Gastrocnemius medialis (tissue), 4 donors: Measurements from ENCODE around the gene GMCL2. TPM values are rescaled to one million over a fixed set of nuclear protein-coding genes. Genes with fewer than 3 reads are reported as not detected.
A peak's percentile ranks its signal among the peaks of the same experiment; 100 is the strongest.

ENCODE experiments used
- ATAC-seq, 2 donors: fragments of 150-250 bp; one replicate each; pipeline ENCODE4 v1.9.1; 2016
- DNase-seq, 2 donors: peaks; one replicate each; pipeline ENCODE4 v3.0.0-alpha.2; 2019
- H3K27ac ChIP-seq, 4 donors: fragments of 200-600 bp; sonication (generic); 1 replicate in 1 of 4; 2 replicates in 3 of 4; pipeline ENCODE4 v1.5.1; 2016 to 2018; ENCODE audit warnings: mild to moderate bottlenecking in 2 of 4, moderate library complexity in 1 of 4
- H3K27me3 ChIP-seq, 3 donors: fragments of 200-600 bp; sonication (generic) in 2 of 3; 1 replicate in 1 of 3; 2 replicates in 2 of 3; pipeline versions ENCODE4 v1.5.1 to v1.6.0; 2016 to 2019; ENCODE audit warnings: mild to moderate bottlenecking in 1 of 3, moderate library complexity in 1 of 3
- H3K36me3 ChIP-seq, 2 donors: fragments of 200-600 bp; sonication (generic) in 1 of 2; one replicate each; pipeline ENCODE4 v1.5.1; 2017 to 2018
- H3K4me1 ChIP-seq, 2 donors: fragments of 200-600 bp; sonication (generic) in 1 of 2; one replicate each; pipeline ENCODE4 v1.5.1; 2016 to 2017; ENCODE audit warnings: mild to moderate bottlenecking in 2 of 2
- H3K4me3 ChIP-seq, 4 donors: fragments of 200-600 bp; sonication (generic) in 3 of 4; 1 replicate in 1 of 4; 2 replicates in 3 of 4; pipeline ENCODE4 v1.5.1; 2016 to 2019; ENCODE audit warnings: mild to moderate bottlenecking in 2 of 4
- H3K9me3 ChIP-seq, 3 donors: fragments of 200-600 bp; sonication (generic) in 2 of 3; 1 replicate in 1 of 3; 2 replicates in 2 of 3; pipeline ENCODE4 v1.5.1; 2016 to 2019
- POLR2A ChIP-seq, 2 donors: fragments of 450-650 bp; IDR thresholded peaks; one replicate each; pipeline ENCODE4 v1.6.1; 2017; ENCODE audit warnings: antibody characterized with exemption in 2 of 2, mild to moderate bottlenecking in 2 of 2, moderate library complexity in 2 of 2
- in situ Hi-C, 4 donors: fragments of 200-750 bp; cut with MboI; loops; one replicate each; pipeline versions ENCODE4 v1.15.0 to v1.8.0; 2017; ENCODE audit warnings: low sequenced_read_pairs in 4 of 4
- intact Hi-C: fragments of 100-400 bp; cut with DNase I; formaldehyde crosslinking; loops from one replicate; pipeline ENCODE4 v1.15.1; 2023; ENCODE audit warnings: low total_unique reads
- total RNA-seq, 4 donors: library from RNA; depleted of rRNA; stranded (reverse); fragments of >200 nt; gene quantifications; one replicate each; pipeline versions ENCODE4 v1.1.0 to v1.2.3, GENCODE V29; 2016
- TF ChIP-seq, protein P1 (sequence below), 5 experiments: fragments of 450-650 bp in 3 of 5; fragments of 200-600 bp in 2 of 5; sonication (generic) in 2 of 5; IDR thresholded peaks in 4 of 5; conservative IDR thresholded peaks in 1 of 5; 1 replicate in 4 of 5; 2 replicates in 1 of 5; pipeline ENCODE4 v1.5.1; 2016 to 2019; ENCODE audit warnings: antibody characterized with exemption in 5 of 5, mild to moderate bottlenecking in 3 of 5, moderate library complexity in 3 of 5

Gene GMCL2
- total RNA-seq, 4 donors from 2014 or later = not detected

DNA sequence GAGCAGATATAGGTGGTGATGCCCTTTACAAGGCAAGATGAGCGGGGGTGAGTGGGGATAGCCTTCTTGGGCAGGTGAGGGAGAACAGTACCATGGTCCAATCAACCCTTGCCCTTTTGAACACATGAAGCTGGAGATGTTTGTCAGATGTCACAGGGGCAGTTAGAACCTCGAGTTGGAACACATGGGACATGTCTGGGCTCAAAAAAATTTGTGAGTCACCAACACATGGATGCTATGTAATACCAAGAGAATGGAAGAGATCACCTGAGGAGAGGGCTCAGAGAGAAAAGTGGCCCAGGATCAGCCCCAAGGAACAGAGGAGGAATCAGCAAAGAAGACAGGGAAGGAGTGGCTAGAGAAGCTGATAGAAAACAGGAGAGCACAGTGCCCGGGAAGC lies 40.8 kb upstream of the GMCL2 start:
- peaks cover 0 to 51% of the 10 kb centered on the region in 2 donors for H3K36me3 ChIP-seq
- in situ Hi-C loops = no loop called here
- TF ChIP-seq, protein P1, sequence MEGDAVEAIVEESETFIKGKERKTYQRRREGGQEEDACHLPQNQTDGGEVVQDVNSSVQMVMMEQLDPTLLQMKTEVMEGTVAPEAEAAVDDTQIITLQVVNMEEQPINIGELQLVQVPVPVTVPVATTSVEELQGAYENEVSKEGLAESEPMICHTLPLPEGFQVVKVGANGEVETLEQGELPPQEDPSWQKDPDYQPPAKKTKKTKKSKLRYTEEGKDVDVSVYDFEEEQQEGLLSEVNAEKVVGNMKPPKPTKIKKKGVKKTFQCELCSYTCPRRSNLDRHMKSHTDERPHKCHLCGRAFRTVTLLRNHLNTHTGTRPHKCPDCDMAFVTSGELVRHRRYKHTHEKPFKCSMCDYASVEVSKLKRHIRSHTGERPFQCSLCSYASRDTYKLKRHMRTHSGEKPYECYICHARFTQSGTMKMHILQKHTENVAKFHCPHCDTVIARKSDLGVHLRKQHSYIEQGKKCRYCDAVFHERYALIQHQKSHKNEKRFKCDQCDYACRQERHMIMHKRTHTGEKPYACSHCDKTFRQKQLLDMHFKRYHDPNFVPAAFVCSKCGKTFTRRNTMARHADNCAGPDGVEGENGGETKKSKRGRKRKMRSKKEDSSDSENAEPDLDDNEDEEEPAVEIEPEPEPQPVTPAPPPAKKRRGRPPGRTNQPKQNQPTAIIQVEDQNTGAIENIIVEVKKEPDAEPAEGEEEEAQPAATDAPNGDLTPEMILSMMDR (IDR thresholded peaks at IDR 0.05 in 4 of 5, conservative IDR thresholded peaks at IDR 0.05 in 1 of 5) = no peak
- no peak for TF ChIP-seq POLR2A (IDR thresholded peaks at IDR 0.05)
- no peaks in the 10 kb centered on the region for H3K27me3 ChIP-seq
- intact Hi-C loops = no loop called here
- ATAC-seq (peak; percentile 37 to 51), DNase-seq (peak in 1 of 2 donors; percentile 49)
- H3K4me1 ChIP-seq = peaks cover 35 to 43% of the 10 kb centered on the region in 2 donors
- peak overlapping the region; percentile 35 to 87 (median 60) for H3K27ac ChIP-seq
- H3K4me3 ChIP-seq = no peak overlapping the region
- H3K9me3 ChIP-seq = no peaks in the 10 kb centered on the region

DNA sequence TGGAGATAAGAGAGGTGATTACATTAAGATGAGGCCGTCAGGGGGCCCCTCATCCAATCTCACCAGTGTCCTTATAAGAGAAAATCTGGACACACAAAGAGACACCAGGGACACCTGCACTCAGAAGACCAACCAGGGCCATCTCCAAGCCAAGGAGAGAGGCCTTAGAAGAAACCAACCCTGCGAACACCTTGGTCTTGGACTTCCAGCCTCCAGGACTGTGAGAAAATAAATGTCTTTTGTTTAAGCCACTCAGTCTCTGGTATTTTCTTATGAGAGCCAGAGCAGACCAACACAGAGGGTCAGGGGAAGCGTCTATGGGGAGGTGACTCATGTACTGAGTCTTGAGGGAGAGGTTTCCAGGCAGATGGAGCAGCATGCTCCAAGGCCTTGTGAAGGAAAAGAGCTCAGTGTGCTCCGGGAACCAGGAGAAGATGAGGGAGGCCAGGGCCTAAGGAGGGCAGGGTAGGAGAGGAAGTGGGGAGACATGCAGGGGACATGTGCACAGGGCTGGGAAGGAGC lies 40.0 kb upstream of the GMCL2 start:
- DNase-seq = no peak
- in situ Hi-C loops = no loop called here
- H3K27me3 ChIP-seq = no peaks in the 10 kb centered on the region
- H3K4me3 ChIP-seq = no peak overlapping the region
- H3K4me1 ChIP-seq = peaks cover 34 to 45% of the 10 kb centered on the region in 2 donors
- no peak for ATAC-seq
- peak overlapping the region; percentile 29 to 68 (median 31) for H3K27ac ChIP-seq
- no peaks in the 10 kb centered on the region for H3K9me3 ChIP-seq
- intact Hi-C loops = no loop called here
- H3K36me3 ChIP-seq = peaks cover 0 to 57% of the 10 kb centered on the region in 2 donors
- TF ChIP-seq, protein P1 (IDR thresholded peaks at IDR 0.05 in 4 of 5, conservative IDR thresholded peaks at IDR 0.05 in 1 of 5) = no peak
- no peak for TF ChIP-seq POLR2A (IDR thresholded peaks at IDR 0.05)

DNA sequence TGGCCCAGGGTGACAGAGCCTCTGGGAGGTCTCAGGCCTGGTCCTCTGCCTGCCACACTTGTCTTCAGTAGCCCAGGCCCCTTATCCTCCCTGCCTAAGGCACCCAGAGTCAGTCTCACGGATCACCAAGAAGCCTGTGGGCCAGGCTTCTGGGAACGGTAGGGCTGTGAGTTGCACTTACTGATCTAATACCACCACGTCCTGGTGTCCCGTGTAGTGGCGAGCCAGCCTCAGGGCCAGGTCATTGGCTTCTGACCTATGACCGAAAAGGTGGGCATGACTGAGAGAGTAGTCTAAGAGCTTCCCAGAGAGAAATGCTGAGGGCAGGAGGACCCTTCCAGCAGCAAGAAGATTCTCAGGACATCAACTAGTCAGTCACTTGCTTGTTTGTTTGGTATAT lies 38.0 kb upstream of the GMCL2 start:
- H3K4me1 ChIP-seq = peaks cover 27 to 37% of the 10 kb centered on the region in 2 donors
- H3K9me3 ChIP-seq = no peaks in the 10 kb centered on the region
- ATAC-seq (no peak), DNase-seq (no peak)
- H3K27me3 ChIP-seq = no peaks in the 10 kb centered on the region
- intact Hi-C loops (no loop called here), in situ Hi-C loops (no loop called here)
- no peak overlapping the region for H3K4me3 ChIP-seq
- H3K36me3 ChIP-seq = peaks cover 0 to 69% of the 10 kb centered on the region in 2 donors
- TF ChIP-seq POLR2A (IDR thresholded peaks at IDR 0.05) = no peak
- TF ChIP-seq, protein P1 (IDR thresholded peaks at IDR 0.05 in 4 of 5, conservative IDR thresholded peaks at IDR 0.05 in 1 of 5) = no peak
- no peak overlapping the region for H3K27ac ChIP-seq

DNA sequence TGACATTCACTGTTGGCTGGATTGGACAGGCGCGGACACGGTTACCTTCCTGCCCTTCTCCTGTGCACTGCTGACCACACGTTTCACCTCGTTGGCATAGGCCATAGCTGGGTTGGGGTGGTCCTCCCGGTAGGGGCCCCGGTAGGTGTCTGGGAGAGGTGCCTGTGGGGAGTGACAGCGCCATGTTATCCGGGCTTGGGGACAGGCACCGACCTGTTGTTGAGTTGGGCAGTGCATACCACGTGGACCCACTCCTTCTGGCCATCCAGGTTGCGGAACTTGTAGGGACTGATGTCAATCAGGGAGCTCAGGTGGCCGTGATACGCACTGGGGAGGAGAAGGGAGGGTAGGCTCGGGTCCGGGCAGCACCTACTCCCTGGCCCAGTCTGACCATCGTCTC lies 37.2 kb upstream of the GMCL2 start:
- Histone ChIP-seq H3K9me3 (no peaks in the 10 kb centered on the region), H3K27ac (peak overlapping the region in 2 of 4 donors; percentile 80 to 82), H3K27me3 (no peaks in the 10 kb centered on the region), H3K4me1 (peaks cover 19 to 30% of the 10 kb centered on the region in 2 donors), H3K36me3 (peaks cover 0 to 67% of the 10 kb centered on the region in 2 donors), H3K4me3 (no peak overlapping the region)
- in situ Hi-C loops = no loop called here
- ATAC-seq (no peak), DNase-seq (no peak)
- intact Hi-C loops = no loop called here
- no peak for TF ChIP-seq POLR2A (IDR thresholded peaks at IDR 0.05)
- TF ChIP-seq, protein P1 (IDR thresholded peaks at IDR 0.05 in 4 of 5, conservative IDR thresholded peaks at IDR 0.05 in 1 of 5) = no peak
